Esophagus mucosa (tissue), 1 donor: Measurements from ENCODE around the gene NKX6-2. TPM values are rescaled to one million over a fixed set of nuclear protein-coding genes. Genes with fewer than 3 reads are reported as not detected.
"Not testable (repeated sequence)": the region's sequence is repeated elsewhere in the genome, so short reads cannot be mapped to it uniquely, and the experiment has no call there.

Experiments
- ATAC-seq: fragments of 200-7000 bp; cut with Tn5 transposase; one replicate; pipeline ENCODE4 v1.9.1; 2020
- total RNA-seq: library from RNA; stranded (reverse); gene quantifications from one replicate; pipeline ENCODE4 v1.2.4, GENCODE V29; 2023
- donor health status: DM: yes; HTN: yes; CAD: no.

Gene NKX6-2
- total RNA-seq, 1 donor from 2014 or later, result 0.08 TPM

DNA sequence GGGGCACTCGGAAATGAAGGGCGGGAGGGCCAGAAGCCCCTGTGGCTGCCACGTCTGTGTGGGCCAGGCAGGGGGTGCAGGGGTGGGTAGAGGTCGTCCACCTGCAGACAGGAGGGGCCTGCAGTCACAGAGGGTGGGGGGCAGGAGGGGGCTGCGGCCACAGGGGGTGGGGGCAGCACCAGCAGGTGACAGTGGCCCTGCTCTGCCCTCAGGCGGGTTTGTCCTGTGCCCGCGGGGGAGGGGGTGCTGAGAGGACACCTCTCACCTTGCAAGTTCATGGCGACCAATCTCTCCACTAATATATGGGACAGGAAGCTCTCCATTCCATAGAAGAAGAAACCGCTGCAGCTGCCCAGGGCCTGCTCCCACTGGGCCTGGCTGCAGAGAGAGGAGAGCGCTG lies 26.6 kb upstream of the NKX6-2 start:
- ATAC-seq, result no peak

DNA sequence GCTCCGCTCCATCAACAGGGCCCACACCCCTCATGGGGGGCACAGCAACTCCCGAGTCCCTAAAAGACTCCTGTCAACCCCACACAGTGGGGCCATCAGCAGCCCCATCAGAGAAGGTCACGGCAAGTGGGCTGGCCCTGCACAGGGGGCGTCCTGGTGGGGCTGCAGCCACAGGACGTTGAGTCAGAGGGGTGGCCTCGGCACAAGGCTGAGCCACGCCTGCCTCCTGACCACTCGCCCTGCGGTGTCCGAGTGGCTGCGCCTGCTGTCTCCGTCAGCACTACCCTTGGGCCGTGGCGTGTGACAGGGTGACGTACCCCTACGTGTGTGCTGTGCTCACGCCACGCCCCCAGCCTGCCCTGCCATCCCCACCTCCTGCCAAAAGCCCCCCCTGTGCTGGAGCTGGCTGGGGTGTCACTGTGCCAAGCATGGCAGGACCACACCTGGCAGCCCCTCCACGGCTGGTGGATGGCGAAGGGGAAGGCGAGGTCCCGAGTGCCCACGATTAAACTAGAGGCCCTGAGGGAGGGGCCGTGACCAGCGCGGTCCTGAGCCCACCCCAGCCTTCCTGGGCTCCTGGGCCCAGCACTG lies 26.0 kb upstream of the NKX6-2 start:
- no peak for ATAC-seq

- ATAC-seq, result no peak
Observed at GRCh38 chr10:132810807-132811700, 25.1 kb upstream of the NKX6-2 start.

DNA sequence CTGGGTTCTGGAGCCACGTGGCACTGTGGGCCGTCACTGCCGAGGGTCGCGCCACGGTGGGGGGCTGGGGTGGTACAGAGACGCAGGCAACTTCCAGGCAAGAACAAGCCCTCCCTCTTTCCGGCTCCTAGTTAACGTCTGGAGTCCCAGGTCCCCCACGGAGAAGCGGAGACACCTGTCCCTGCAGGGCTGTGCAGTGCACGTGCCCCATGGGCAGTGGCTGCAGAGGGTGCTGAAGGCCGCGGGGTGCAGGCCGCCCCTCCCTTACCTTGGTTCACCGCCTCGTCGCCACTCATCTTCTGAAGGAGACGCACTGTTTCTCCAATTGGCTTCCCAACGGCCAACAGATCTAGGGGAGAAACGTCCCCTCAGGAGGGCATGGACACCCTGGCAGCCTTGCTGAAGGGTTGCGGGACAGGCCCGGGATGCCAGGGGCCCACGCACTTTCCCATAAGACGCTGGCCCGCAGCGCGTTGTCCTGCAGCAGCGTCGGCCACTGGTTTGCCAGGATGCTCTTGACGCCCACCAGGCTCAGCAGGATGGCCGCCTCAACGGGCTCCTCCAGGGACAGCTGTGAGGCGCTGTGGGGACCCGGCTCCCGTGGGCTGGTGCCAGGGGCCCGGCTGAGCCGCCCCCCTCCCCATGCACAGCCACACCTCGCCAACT lies 24.3 kb upstream of the NKX6-2 start:
- ATAC-seq, result no peak

GRCh38 chr10:132809232-132810140 lies 23.5 kb upstream of the NKX6-2 start:
- no peak for ATAC-seq

DNA sequence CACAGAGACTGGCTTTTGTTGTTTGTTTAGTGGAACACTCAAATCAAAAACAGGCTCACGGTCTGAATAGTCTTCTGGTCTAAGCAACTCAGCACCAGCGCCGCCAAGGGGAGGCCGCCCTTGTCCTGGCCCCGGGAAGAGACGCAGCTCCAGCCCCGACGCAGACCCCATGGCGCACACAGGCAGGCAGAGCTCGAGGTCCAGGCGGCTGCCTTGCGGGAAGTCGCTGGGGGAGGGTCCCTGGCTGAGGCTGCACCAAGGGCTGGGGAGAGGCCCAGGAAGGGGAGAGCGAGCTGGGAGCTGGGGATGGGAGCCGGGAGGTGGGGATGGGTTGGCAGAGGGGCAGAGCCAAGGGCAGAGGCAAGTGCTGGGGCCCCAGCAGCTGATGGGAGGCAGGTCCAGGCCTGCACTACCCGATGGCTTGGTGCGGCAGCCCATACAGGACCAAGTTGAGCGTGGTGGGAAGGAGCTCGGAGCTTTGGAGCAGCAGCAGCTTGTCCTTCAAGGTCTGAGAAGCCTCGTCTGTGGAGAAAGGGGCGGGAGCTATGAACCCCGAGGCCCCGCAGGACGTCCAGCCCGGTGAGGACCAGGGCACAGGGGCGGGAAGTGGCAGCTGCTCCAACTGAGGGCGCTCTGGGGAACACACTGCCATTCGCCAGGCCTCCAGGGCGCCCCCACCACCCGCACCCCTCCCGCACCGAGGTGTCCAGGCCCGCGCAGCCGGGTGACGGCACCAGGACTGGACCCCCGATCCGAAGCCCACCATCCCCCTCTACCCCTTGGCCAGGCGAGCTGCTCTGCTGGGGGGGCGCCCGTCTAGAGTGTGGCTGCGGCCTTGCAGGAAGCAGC lies 22.7 kb upstream of the NKX6-2 start:
- peak; percentile 10 for ATAC-seq

DNA sequence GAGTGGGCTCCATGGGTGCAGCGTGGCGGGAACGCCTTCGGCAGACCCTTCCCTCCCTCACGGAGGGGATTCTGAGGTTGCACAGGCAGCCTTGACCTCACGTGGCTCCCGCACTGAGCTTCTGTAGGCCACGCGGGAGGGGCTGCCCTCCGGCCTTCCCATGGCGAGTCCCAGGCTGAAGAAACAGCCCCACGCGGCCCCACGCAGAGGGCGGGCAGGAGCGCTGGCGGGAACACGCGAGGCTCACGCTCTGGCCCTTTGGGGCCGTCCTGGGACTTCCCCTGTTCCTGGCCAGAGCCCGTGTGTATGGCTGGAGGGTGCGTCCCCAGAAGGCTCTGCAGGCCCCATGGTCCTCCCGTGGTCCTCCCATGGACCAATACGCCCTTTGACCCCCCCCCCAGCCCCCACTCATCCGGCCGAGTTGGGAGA lies 21.7 kb upstream of the NKX6-2 start:
- ATAC-seq, result no peak

DNA sequence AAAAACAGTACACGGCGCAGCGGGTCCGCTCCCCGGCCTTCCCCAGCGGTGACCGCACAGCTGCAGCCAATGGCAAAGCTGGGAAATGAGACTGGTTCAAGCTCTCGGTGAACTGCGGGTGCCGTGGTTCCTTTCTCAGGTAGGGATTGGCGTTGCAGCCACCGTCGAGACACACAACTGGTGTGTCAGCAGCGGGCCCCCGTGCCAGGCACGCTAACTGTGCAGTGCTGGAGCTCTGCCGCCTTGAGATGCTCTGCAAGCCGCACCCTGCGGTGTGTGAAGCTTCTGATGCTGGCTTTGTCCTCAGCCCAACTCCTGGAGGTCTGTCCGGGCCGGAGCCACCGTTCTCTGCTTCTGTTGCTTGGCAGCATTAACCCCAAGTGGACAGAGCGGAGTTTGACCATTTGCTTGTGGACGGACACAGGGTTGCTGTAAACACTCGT lies 20.6 kb upstream of the NKX6-2 start:
- no peak for ATAC-seq

- no peak for ATAC-seq
Observed at GRCh38 chr10:132806110-132806509, 20.2 kb upstream of the NKX6-2 start.

- ATAC-seq, result no peak
Observed at GRCh38 chr10:132805599-132805998, 19.7 kb upstream of the NKX6-2 start.

- ATAC-seq, result no peak
Observed at GRCh38 chr10:132804785-132805426, 19.0 kb upstream of the NKX6-2 start.

- no peak for ATAC-seq
Observed at GRCh38 chr10:132804287-132804686, 18.3 kb upstream of the NKX6-2 start.

DNA sequence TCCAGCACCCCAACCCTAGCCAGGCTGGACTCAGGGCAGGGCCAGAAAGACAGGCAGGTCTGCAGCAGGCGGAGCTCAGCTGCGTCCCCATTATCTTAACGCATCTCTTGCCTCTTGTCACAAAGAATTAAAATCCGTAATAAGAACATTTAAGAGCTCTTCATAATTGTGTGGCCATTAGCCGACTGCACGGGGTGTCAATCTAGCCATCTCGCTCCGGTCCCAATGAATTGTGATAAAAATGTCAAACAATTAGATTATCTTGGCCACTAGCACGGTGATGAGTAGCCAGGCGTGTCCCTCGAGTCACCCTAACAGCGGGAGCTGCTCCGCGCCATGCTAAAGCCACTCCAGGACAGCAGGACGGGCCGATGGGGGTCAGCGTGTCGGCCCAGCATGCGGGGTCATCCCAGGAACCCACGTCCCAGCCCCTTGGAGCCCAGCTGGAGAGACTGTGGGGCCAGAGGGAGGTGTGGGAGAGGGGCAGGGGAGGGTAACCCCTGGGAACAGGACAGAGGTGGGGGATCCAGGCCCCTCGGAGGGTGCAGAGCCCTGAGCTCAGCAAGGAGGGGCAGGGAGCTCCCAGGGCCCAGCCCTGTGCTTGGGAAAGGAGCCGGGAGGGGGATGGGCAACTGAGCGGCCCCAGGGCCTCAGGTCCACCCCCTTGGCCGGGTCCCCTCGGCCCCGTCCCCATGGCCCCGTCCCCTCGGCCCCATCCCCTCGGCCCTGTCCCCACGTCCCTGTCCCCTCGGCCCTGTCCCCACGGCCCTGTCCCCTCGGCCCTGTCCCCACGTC lies 17.7 kb upstream of the NKX6-2 start:
- no peak for ATAC-seq

GRCh38 chr10:132802694-132803320 lies 16.9 kb upstream of the NKX6-2 start:
- no peak for ATAC-seq

- no peak for ATAC-seq
Observed at GRCh38 chr10:132802048-132802447, 16.1 kb upstream of the NKX6-2 start.

GRCh38 chr10:132799865-132800264 lies 13.9 kb upstream of the NKX6-2 start:
- no peak for ATAC-seq

DNA sequence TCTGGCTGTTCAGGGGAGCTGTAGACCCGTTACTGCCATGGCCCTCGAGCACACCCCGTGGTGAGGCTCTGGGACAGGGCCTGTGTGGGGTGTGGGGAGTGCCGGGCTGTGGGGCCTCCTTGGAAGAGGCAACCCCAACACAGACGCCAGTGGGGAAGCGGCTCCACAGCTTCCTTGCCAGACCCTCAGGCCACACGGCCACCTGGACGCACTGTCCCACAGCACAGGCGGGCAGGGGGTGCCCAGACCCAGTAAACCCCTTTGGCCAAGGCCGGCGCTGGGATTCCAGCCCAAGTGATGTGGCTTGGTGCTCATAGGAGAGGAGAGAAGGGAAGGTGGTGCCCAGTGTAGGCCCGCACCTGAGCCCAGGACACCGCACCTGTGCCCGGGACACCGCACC lies 12.9 kb upstream of the NKX6-2 start:
- no peak for ATAC-seq

DNA sequence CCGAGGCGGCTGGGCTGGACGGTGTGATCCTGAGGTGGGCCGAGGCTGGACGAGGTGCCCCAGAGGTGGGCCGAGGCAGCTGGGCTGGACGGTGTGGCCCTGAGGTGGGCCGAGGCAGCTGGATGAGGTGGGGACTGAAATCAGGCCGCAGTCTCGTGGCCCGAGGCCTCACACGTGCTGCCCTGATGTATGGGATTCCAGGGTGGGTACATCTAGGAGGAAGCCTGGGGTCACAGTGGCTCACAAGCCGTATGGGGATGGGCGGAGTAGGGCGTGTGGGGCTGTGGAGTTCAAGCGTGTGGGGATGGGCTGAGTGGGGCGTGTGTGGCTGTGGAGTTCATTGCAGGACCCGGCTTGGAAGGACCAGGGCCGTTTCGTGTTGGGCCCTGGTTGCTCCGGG lies 12.5 kb upstream of the NKX6-2 start:
- ATAC-seq, result no peak

DNA sequence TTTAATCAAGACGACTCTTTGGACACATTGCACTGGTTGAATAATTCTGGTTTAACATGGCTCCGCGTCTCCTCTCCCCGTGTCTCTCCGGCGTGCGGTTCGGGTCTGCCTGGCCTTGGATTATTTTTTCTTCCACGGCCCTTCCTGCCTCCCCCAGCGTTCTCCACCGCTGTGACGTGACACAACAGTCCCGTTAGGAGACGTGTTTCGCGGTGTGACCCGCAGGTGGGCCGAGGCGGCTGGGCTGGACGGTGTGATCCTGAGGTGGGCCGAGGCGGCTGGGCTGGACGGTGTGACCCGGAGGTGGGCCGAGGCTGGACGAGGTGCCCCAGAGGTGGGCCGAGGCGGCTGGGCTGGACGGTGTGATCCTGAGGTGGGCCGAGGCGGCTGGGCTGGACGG lies 12.0 kb upstream of the NKX6-2 start:
- ATAC-seq, result not testable (repeated sequence)

- ATAC-seq, result no peak
Observed at GRCh38 chr10:132796846-132797245, 10.9 kb upstream of the NKX6-2 start.
